Measurements from ENCODE around the gene TMPRSS4.

Gene TMPRSS4

GRCh38 chr11:118139578-118139977, 62.7 kb downstream of the TMPRSS4 start:
- no peak for DNase-seq (ENCODE audit: extremely low read depth, low read depth)
- H3K4me3 ChIP-seq (replicated peaks; ENCODE audit: low read depth, low read length): no peak overlapping the region
- no peak for TF ChIP-seq CTCF (IDR thresholded peaks at IDR 0.05; ENCODE audit: low read depth, low read length, missing control alignments)

- no peak for TF ChIP-seq CTCF (IDR thresholded peaks at IDR 0.05; ENCODE audit: low read depth, low read length, missing control alignments)
- DNase-seq (ENCODE audit: extremely low read depth, low read depth): no peak
Observed at GRCh38 chr11:118142081-118142480, 65.2 kb downstream of the TMPRSS4 start.

GRCh38 chr11:118142809-118143208, 65.9 kb downstream of the TMPRSS4 start:
- no peak overlapping the region for H3K4me3 ChIP-seq (replicated peaks; ENCODE audit: low read depth, low read length)
- no peak for DNase-seq (ENCODE audit: extremely low read depth, low read depth)
- TF ChIP-seq CTCF (IDR thresholded peaks at IDR 0.05; ENCODE audit: low read depth, low read length, missing control alignments): no peak

More at GRCh38 chr11:118142081-118142480, 65.2 kb downstream of the TMPRSS4 start:
- no peak overlapping the region for H3K4me3 ChIP-seq (replicated peaks; ENCODE audit: low read depth, low read length)

GRCh38 chr11:118143661-118144185, 66.8 kb downstream of the TMPRSS4 start:
- no peak overlapping the region for H3K4me3 ChIP-seq (replicated peaks; ENCODE audit: low read depth, low read length)
- DNase-seq (ENCODE audit: extremely low read depth, low read depth): no peak
- no peak for TF ChIP-seq CTCF (IDR thresholded peaks at IDR 0.05; ENCODE audit: low read depth, low read length, missing control alignments)

- TF ChIP-seq CTCF (IDR thresholded peaks at IDR 0.05; ENCODE audit: low read depth, low read length, missing control alignments): no peak
Observed at GRCh38 chr11:118144301-118145268, 67.7 kb downstream of the TMPRSS4 start.

GRCh38 chr11:118145285-118146227, 68.7 kb downstream of the TMPRSS4 start:
- DNase-seq (ENCODE audit: extremely low read depth, low read depth): peak; percentile 32
- H3K4me3 ChIP-seq (replicated peaks; ENCODE audit: low read depth, low read length): peak overlapping the region; percentile 44
- TF ChIP-seq CTCF (IDR thresholded peaks at IDR 0.05; ENCODE audit: low read depth, low read length, missing control alignments): peak; percentile 85

More at GRCh38 chr11:118144301-118145268, 67.7 kb downstream of the TMPRSS4 start:
- no peak overlapping the region for H3K4me3 ChIP-seq (replicated peaks; ENCODE audit: low read depth, low read length)
- no peak for DNase-seq (ENCODE audit: extremely low read depth, low read depth)

Measured in HFF-Myc (cell line).